NCI-H2227 (cell line): Measurements from ENCODE around the gene DOLPP1.
A peak's percentile ranks its signal among the peaks of the same experiment; 100 is the strongest.

Experiments
- DNase-seq: peaks from one replicate; lab custom pipeline; 2025; ENCODE audit not compliant: unreplicated experiment; lab: John Stamatoyannopoulos, UW

The DOLPP1 gene

DNA sequence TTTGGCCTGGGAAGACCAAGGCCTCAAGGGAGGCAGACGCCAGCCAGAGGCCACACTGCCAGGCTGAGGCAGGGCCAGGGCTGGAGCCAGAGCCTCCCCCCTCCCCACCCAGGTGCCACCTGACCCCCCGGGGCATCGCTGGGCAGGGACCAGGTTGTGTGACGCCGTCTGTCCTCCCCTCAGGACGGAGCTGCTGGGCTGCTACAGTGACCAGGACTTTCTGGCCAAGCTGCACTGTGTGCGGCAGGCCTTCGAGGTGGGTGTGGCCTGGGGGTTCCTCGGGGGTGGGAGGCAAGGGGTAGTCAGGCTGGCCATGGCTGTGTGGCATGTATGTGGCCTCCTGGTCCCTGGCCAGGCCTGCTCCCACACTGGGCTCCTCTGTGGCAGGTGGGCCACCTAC is 17.9 kb upstream of the DOLPP1 start:
- DNase-seq, result no peak

DNA sequence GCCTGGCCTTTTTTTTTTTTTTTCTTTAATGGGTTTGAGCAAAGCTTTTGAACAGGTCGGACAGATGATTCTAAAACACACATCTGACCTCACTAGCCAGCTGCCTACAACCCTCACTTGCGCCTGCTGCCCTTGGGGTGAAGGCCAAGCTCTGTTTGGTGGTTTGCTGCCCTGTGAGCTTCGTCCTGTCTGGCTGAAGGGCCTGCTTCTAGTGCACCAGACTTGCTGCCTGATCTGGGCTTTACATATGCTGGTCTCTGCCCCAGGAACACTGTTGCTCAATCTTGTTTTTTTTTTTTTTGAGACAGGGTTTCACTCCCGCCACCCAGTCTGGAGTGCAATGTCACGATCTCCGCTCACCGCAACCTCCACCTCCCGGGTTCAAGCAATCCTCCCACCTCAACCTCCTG is 16.4 kb upstream of the DOLPP1 start:
- no peak for DNase-seq

DNA sequence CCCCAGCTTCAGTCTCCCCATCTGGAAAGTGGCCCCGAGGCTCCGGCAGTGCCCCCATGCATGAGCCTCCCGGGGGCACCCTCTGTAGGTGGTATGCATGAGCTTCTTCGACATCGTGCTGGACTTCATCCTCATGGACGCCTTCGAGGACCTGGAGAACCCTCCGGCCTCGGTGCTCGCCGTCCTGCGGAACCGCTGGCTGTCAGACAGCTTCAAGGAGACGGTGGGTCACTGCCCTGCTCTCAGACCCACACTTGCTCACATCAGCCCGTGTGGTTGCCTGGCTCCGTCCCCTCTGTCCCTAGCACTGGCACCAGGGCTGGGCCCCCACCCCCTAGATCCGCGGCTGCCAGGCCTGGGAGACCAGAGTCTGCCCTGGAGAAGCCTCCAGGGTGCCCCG is 12.8 kb upstream of the DOLPP1 start:
- no peak for DNase-seq

DNA sequence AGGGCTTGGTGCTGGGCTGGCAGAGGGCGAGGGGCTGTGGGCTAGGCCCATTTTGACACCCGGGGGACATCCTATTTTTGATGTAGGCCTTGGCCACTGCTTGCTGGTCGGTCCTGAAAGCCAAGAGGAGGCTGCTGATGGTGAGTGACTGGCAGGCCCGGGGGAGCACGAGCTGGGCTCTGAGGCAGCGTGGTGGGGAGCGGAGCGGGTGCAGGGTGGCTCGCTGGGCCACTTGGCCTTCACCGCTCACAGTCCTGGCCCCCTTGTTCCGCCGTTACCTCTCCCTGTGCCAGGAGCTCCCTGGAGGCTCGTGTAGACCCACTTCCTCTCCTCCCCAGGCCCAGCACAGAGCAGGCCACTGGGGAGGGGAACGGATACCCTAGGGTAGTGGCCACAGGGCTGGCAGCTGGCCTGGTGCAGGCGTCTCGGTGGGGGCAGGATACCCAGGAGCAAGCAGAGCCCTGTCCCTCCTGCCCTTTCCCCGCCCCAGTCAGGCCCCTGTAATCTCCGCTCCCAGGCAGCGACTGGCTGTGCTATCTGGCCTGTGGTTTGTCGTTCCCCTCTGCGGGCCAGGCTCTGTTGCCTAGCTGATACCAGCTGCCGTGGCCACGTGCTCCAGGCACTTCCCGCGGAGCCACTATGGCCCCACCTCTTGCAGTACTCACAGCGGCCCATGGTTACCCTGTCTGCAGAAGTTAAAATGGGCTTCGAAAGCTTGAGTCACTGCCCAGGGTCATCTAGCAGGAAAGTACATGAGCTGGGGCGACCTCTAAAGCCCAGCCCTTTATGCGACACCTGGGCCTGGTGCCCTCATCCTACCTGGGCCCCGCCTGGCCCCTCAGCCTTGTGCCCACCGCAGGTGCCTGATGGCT is 11.7 kb upstream of the DOLPP1 start:
- DNase-seq, result no peak

DNA sequence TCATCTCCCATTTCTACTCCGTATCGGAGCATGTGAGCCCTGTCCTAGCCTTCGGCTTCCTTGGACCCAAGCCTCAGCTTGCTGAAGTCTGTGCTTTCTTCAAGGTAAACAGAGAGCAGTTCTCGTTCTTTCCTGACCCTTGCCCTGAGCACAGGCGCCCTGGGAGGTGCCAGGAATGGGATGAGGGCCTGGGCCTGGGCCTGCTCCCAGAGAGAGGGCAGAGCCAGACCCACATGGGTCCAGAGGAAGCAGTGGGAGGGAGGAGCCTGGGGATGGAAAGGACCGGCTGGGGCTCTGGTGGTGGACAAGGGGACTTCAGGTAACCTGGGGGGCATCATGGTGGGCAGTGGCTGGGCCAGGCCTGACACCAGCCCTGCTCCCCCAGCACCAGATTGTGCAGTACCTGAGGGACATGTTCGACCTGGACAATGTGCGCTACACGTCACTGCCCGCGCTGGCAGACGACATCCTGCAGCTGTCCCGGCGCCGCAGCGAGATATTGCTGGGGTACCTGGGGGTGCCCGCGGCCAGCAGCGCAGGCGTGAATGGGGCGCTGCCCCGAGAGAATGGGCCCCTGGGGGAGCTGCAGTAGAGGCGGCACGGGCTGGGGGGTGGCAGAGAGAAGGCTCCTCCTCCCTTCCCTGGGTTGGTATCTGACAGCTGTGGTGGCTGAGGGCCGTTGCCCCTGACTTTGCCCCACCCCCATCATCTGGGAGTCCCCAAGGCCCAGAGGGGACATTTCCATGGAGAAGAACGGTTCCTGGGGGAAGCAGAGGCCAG is 10.9 kb upstream of the DOLPP1 start:
- no peak for DNase-seq

DNA sequence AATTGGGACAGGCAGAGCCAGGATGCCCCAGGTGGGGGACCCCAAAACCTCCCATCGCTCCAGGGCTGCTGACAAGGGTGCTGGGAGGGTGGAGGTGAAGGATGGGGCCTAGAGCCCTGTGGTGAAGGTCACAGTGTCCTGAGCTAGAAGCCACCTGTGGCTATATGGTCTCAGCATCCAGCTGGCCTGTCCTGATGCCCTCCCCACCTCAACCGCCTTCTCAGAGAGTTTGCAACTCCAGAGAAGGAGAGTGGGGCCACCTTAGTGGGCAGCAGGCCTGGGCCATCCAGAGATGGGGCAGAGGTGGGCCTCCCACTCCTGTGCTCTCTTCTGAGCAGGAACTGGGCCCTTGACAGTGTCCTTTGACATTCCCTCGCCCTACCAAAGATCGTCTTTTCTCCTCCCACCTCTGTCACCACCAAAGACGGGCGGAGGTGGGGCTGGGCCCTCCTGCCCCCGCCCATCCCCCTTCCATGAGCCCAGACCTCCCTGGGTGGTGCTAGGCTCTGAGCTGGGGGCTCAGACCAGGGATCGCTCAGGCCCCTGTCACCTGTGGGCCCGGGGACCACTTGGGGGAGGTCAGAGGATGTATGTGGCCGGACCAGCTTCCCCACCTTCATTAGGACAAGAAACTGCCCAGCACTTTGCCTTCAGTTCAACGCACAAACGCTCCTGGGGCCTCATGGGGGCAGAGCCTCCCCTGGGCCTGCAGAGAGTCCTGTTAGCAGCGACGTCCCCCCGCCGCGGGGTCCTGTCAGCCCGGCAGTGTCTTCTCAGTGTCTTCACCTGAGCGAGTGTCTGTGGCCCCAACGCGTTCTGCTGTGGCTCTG is 10.0 kb upstream of the DOLPP1 start:
- DNase-seq, result no peak

DNA sequence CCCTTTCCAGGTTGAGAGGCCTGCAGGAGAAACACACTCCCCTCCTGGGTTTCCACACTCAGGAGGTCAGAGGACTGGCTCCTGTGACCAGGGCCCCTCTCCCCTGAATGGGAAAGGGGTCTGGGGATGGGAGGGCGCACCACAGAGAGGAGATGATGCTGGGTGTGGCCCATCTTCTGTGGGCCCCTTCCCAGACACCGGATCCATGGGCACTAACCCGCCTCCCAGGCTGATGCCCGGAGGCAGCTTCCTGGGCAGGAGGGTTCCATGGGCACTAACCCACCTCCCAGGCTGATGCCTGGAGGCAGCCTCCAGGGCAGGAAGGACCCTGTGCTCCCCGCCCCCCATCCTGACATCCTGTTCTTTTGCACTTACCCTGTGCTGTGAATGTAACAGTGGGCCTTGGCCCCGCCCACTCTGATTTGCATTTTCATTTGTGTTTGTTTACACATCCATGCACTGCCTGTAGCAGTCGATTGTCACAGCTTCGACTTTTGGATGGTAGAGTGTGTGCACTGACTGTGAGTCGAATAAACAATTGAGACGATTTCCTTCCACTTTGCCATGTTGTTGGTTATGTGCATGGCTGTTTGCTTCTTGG is 9.3 kb upstream of the DOLPP1 start:
- no peak for DNase-seq

DNA sequence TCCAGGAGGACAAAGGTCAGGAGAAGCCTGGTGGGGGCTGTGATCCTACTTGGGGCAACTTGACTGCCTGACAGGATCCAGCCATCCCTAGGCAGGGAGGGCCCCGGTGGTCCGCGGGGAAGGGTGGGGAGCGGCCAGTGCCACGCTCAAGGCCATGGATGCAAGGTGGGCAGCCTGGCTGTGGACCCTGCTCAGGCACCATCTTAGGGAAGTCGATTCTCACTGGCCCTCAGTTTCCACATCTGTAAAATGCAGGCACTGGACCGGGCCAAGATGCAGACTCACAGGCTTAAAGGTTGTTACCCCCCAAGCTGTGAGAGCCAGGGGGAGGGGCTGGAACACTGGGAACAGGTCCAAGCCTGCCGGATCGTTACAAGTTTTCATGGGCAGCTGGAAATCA is 8.7 kb upstream of the DOLPP1 start:
- no peak for DNase-seq

DNA sequence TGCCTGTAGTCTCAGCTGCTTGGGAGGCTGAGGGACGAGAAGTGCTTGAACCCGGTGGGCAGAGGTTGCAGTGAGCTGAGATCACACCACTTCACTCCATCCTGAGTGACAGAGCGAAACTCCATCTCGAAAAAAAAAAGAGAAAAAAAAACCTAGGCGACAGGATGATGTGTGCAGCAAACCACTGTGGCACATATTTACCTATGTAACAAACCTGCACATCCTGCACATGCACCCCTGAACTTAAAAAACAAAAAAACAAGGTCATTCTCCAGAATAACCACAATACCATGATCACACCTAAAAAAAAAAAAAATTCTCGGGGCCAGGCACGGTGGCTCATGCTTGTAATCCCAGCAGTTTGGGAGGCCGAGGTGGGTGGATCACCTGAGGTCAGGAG is 7.5 kb upstream of the DOLPP1 start:
- no peak for DNase-seq

DNA sequence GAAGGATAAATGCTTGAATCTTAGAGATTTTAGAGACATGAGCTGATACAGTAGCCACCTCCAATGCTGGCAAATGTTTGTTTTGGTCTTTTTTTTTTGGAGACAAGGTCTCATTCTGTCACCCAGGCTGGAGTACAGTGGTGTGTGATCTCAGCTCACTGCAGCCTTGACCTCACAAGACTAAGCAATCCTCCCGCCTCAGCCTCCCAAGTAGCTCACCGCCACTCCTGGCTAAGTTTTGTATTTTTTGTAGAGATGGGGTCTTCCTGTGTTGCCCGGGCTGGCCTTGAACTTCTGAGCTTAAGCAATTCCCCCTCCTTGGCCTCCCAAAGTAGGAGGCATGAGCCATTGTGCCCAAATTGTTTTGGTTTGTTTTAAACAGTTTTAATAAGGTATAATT is 6.8 kb upstream of the DOLPP1 start:
- no peak for DNase-seq

DNA sequence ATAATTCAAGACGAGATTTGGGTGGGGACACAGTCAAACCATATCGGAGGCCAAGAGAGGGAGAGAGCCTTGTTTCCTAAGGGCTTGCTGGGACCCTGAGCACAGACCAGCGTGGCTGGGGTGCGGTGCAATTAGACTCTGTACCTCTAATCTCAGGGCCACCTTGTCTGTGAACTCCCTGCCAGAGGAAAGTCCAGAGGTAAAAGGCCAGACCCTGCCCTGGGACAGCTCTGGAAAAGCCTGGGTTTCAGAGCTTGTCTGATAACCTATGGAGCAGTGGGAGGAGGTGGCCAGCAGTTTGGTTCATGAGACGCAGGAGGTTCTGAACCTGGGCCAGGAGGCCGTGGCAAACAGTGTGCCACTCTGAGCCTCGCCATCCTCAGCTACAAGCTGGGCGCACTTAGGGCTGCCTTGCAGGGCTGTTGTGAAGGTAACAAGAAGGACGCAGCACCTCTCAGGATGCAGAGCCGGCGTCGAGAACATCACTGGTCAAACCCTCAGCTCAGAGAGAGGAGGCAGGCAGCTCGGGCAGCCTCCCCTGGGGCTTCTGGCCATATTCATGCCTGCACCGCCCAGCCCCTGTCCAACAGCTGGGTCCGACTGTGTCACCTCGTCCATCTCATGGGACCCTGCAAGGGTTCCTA is 4.8 kb upstream of the DOLPP1 start:
- DNase-seq, result no peak

DNA sequence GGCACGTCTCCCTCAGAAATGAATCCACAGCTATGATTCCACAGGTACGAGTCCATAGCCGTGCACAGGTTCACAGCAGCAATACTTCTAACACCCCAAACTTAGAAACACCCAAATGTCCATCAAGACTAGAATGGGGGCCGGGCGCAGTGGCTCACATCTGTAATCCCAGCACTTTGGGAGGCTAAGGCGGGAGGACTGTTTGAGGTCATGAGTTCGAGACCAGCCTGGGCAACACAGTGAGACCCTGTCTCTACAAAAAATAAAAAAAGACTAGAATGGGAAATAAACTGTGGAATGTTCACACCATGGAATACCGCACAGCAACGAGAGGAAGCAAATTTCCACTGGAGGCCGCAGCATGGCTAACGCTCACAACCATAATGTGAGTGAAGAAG is 4.3 kb upstream of the DOLPP1 start:
- no peak for DNase-seq

DNA sequence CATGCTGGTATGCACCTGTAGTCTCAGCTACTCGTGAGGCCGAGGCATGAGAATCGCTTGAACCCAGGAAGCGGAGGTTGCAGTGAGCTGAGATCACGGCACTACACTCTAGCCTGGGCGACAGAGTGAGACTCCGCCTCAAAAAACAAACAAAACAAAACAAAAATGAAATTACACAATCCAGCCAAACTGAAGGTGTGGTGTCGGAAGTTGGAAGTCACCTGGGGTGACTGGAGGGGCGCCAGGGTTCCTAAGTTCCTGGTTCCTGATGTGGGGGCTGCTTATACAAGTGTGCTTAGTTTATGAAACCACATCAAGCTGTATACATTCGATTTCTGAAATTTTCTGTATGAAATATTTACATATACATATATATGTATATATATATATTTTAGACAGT is 3.7 kb upstream of the DOLPP1 start:
- no peak for DNase-seq

DNA sequence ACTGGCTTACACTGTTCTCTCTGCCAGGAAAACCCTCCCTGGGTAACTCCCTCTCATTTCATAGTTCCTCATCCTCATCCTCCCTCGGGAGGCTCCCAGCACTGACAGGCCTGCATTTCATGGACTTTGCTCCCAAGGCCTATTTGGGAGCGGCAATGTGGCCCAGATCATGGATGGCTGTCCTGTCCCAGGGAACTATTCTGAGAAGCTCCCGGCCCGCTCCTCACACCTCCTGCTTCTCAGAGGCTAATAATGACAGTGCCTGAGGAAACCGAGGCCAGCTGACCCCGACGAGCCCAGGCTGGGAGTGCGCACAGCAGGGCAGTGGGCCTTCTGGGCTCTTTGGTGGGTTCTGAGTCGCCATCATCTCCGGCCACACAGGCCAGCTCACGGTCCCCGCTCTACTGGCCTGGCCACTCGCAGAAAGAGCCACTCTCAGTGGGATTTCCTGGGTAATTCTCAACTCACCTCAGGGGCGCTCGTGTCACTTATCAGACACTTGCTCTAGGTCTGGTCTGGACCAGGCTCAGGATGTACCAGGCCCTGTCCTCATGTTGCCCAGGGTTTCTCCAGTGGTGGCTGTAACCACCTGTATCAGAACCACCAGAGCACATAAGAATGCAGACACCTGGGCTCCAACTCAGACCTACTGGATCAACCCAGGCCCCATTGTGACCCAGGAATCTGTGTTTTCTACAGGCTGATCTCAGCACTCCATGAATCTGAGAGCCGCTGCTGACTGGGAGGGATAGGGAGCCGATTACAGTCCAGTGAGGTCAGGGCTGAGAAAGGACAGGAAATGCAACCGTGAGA is 2.0 kb upstream of the DOLPP1 start:
- DNase-seq, result no peak

DNA sequence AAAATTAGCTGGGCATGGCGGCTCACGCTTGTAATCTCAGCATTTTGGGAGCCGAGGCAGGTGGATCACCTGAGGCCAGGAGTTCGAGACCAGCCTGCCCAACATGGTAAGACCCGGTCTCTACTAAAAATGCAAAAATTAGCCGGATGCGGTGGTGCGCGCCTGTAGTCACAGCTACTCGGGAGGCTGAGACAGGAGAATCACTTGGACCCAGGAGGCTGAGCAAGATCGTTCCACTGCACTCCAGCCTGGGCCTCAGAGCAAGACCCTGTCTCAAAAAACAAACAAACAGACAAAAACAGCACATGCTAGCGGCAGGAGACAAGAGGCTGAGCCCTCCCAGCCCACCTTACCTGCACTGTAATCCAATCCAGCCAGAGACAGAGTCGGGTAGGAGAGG is 1.1 kb upstream of the DOLPP1 start:
- DNase-seq, result no peak

DNA sequence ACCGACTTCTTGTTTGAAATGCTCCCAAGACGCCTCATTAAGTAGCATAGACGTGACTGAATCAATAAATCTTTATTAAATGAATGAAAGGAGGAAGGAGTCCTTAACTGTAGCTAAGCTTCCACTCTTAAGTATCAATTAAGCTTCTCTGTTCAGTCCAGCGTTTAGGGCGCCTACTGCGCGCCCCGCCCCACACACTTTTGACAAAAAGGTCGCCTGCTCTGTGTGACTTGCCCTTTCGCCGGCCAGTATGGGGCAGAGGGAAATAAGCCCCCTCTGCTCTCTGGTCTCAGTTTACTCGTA is 662 bp upstream of the DOLPP1 start:
- DNase-seq, result no peak

DNA sequence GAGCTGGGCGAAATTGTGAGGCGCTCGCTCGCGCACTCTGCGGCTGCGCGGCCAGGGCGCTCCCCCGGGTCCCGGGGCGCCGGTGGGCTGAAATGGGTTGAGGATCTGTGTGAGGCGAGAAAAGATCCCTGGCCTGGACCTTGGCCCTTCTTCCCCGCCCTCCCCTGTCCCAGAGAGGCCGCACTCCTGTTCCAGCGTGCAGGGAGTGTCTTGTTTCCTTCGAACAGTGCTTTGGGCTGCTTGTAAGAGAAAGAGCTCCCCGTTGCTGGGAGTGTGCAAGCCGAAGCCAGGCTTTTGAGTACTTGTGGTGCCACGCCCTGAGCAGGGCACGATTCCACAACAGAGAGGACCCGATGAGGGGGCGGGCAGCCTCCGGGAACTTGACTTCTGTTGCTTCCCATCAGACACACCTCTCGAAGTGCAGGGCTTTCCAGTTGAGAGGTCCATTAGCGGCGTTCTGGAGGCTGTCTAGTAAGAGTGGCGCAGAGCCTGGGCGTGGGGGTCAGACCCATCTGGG is 535 bp downstream of the DOLPP1 start:
- peak; percentile 31 for DNase-seq

DNA sequence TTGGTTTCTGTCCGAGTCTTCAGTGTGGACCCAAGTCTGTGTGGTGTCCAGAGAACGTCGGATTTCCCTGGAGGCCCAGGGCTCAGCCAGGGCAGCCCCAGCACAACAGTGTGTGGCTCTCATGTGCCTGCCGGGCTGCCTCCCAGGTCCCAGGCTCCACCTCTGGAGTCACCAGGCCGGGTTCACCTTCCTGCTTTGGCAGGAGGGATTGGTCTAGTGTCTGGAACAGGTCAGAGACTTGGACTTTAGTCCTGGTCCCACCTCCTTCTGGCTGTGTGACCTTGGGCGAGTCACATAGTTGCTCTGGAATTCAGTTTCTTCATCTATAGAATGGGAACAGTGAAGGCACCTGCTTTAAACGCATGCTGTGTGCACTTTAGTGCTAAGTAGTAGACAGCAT is 3.2 kb downstream of the DOLPP1 start:
- no peak for DNase-seq

DNA sequence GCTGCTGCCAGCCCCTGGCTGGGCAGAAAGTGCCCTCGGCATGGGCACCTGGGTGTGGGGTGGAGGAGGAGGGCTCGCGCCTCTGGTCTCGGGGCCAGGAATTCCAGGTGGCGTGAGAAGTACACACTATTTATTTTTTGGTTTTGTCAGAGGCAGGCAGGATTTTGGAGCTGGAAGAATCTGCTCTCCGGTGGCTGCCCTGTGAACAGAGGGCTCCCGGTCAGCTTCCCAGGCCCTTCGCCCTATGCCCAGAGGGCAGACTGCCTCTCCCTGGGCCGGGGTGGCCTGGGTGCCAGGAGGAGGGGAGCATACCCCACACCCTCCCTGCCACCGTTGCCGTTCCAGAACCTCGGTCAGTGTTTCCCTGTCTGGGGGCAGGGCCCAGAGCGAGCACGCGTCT is 8.3 kb downstream of the DOLPP1 start:
- DNase-seq, result no peak
